Measurements from ENCODE around the gene ZNF207.
"Not testable (repeated sequence)": the region's sequence is repeated elsewhere in the genome, so short reads cannot be mapped to it uniquely, and the experiment has no call there.

Gene ZNF207

GRCh38 chr17:32396343-32396742 lies 46.4 kb downstream of the ZNF207 start:
- Histone ChIP-seq H3K9me3 (ENCODE audit: low read length) (no peaks in the 10 kb centered on the region), H3F3A (ENCODE audit: insufficient read depth, low read length) (no peaks in the 10 kb centered on the region), H3K4me3 (ENCODE audit: low read depth, low read length, poor library complexity, severe bottlenecking) (no peak overlapping the region), H3K9ac (ENCODE audit: low read length) (no peak overlapping the region), H3K36me3 (ENCODE audit: insufficient read depth, low read length) (no peaks in the 10 kb centered on the region), H4K20me1 (ENCODE audit: insufficient read depth, low read length) (no peaks in the 10 kb centered on the region), H2AFZ (ENCODE audit: low read length) (no peak overlapping the region), H3K9me2 (ENCODE audit: low read depth, low read length) (no peaks in the 10 kb centered on the region), H3K4me1 (ENCODE audit: insufficient read depth, low read length, severe bottlenecking) (no peaks in the 10 kb centered on the region), H3K27ac (ENCODE audit: low read depth, low read length, poor library complexity, severe bottlenecking) (no peak overlapping the region), H3K79me2 (ENCODE audit: insufficient read depth, low read length) (no peaks in the 10 kb centered on the region), H3K27me3 (ENCODE audit: insufficient read depth, low read length) (no peaks in the 10 kb centered on the region), H3K4me2 (ENCODE audit: low read length) (no peak overlapping the region)
- TF ChIP-seq EZH2 (IDR thresholded peaks at IDR 0.05; ENCODE audit: borderline replicate concordance, low read length), result no peak
- TF ChIP-seq, protein P1, sequence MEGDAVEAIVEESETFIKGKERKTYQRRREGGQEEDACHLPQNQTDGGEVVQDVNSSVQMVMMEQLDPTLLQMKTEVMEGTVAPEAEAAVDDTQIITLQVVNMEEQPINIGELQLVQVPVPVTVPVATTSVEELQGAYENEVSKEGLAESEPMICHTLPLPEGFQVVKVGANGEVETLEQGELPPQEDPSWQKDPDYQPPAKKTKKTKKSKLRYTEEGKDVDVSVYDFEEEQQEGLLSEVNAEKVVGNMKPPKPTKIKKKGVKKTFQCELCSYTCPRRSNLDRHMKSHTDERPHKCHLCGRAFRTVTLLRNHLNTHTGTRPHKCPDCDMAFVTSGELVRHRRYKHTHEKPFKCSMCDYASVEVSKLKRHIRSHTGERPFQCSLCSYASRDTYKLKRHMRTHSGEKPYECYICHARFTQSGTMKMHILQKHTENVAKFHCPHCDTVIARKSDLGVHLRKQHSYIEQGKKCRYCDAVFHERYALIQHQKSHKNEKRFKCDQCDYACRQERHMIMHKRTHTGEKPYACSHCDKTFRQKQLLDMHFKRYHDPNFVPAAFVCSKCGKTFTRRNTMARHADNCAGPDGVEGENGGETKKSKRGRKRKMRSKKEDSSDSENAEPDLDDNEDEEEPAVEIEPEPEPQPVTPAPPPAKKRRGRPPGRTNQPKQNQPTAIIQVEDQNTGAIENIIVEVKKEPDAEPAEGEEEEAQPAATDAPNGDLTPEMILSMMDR (IDR thresholded peaks at IDR 0.05; ENCODE audit: low read length), result no peak

GRCh38 chr17:32398946-32399345 lies 49.0 kb downstream of the ZNF207 start:
- H3K36me3 ChIP-seq (ENCODE audit: insufficient read depth, low read length), result no peaks in the 10 kb centered on the region
- no peak overlapping the region for H3K9ac ChIP-seq (ENCODE audit: low read length)
- H3K4me1 ChIP-seq (ENCODE audit: insufficient read depth, low read length, severe bottlenecking), result no peaks in the 10 kb centered on the region
- H3K27me3 ChIP-seq (ENCODE audit: insufficient read depth, low read length), result no peaks in the 10 kb centered on the region
- no peak overlapping the region for H3K27ac ChIP-seq (ENCODE audit: low read depth, low read length, poor library complexity, severe bottlenecking)
- H4K20me1 ChIP-seq (ENCODE audit: insufficient read depth, low read length), result no peaks in the 10 kb centered on the region
- H3K9me3 ChIP-seq (ENCODE audit: low read length), result no peaks in the 10 kb centered on the region
- H3K4me3 ChIP-seq (ENCODE audit: low read depth, low read length, poor library complexity, severe bottlenecking), result no peak overlapping the region
- no peak overlapping the region for H2AFZ ChIP-seq (ENCODE audit: low read length)
- H3F3A ChIP-seq (ENCODE audit: insufficient read depth, low read length), result no peaks in the 10 kb centered on the region
- no peaks in the 10 kb centered on the region for H3K9me2 ChIP-seq (ENCODE audit: low read depth, low read length)
- TF ChIP-seq, protein P1 (IDR thresholded peaks at IDR 0.05; ENCODE audit: low read length), result no peak
- no peak for TF ChIP-seq EZH2 (IDR thresholded peaks at IDR 0.05; ENCODE audit: borderline replicate concordance, low read length)
- no peaks in the 10 kb centered on the region for H3K79me2 ChIP-seq (ENCODE audit: insufficient read depth, low read length)
- H3K4me2 ChIP-seq (ENCODE audit: low read length), result no peak overlapping the region

DNA sequence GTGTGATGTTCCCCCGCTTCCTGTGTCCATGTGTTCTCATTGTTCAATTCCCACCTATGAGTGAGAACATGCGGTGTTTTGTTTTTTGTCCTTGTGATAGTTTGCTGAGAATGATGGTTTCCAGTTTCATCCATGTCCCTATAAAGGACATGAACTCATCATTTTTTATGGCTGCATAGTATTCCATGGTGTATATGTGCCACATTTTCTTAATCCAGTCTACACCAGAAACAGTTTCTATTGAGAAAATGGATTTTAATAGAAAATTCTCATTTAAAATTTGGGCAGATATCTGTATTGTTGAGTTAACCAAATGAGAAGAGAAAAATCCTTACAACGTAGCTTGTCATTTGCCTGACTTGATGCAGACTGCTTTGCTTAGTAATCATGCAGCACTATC lies 60.1 kb downstream of the ZNF207 start:
- H3K36me3 ChIP-seq (ENCODE audit: insufficient read depth, low read length); H3K4me3 ChIP-seq (ENCODE audit: low read depth, low read length, poor library complexity, severe bottlenecking); H3F3A ChIP-seq (ENCODE audit: insufficient read depth, low read length); H3K4me2 ChIP-seq (ENCODE audit: low read length); H3K27ac ChIP-seq (ENCODE audit: low read depth, low read length, poor library complexity, severe bottlenecking); H3K9me3 ChIP-seq (ENCODE audit: low read length); H3K9me2 ChIP-seq (ENCODE audit: low read depth, low read length); H3K79me2 ChIP-seq (ENCODE audit: insufficient read depth, low read length); H3K4me1 ChIP-seq (ENCODE audit: insufficient read depth, low read length, severe bottlenecking); H4K20me1 ChIP-seq (ENCODE audit: insufficient read depth, low read length); H2AFZ ChIP-seq (ENCODE audit: low read length); H3K9ac ChIP-seq (ENCODE audit: low read length); H3K27me3 ChIP-seq (ENCODE audit: insufficient read depth, low read length): not testable (repeated sequence)

- 0 out of 2 replicates have a peak, but pooled peaks cover 4% of the 10 kb centered on the region for H3K27me3 ChIP-seq (ENCODE audit: insufficient read depth, low read length)
- no peaks in the 10 kb centered on the region for H3K9me2 ChIP-seq (ENCODE audit: low read depth, low read length)
- H3K36me3 ChIP-seq (ENCODE audit: insufficient read depth, low read length), result no peaks in the 10 kb centered on the region
- H3K4me1 ChIP-seq (ENCODE audit: insufficient read depth, low read length, severe bottlenecking), result no peaks in the 10 kb centered on the region
- no peaks in the 10 kb centered on the region for H3F3A ChIP-seq (ENCODE audit: insufficient read depth, low read length)
- H4K20me1 ChIP-seq (ENCODE audit: insufficient read depth, low read length), result no peaks in the 10 kb centered on the region
- no peak overlapping the region for H3K9ac ChIP-seq (ENCODE audit: low read length)
- no peak overlapping the region for H3K4me2 ChIP-seq (ENCODE audit: low read length)
- TF ChIP-seq, protein P1 (IDR thresholded peaks at IDR 0.05; ENCODE audit: low read length), result no peak
- no peak for TF ChIP-seq EZH2 (IDR thresholded peaks at IDR 0.05; ENCODE audit: borderline replicate concordance, low read length)
- H3K27ac ChIP-seq (ENCODE audit: low read depth, low read length, poor library complexity, severe bottlenecking), result no peak overlapping the region
- H3K9me3 ChIP-seq (ENCODE audit: low read length), result peaks cover 12% of the 10 kb centered on the region; the same call in 1 of the 2 replicates
- H2AFZ ChIP-seq (ENCODE audit: low read length), result no peak overlapping the region
- no peak overlapping the region for H3K4me3 ChIP-seq (ENCODE audit: low read depth, low read length, poor library complexity, severe bottlenecking)
- no peaks in the 10 kb centered on the region for H3K79me2 ChIP-seq (ENCODE audit: insufficient read depth, low read length)
These were observed 76.9 kb downstream of the ZNF207 start for GRCh38 chr17:32426894-32427293.
